NCI-H524 (cell line): ENCODE results near the gene SCAF8.

ENCODE experiments used
- DNase-seq, 2 experiments: peaks; one replicate each; lab custom pipeline; 2025; lab: John Stamatoyannopoulos, UW

Gene SCAF8

DNA sequence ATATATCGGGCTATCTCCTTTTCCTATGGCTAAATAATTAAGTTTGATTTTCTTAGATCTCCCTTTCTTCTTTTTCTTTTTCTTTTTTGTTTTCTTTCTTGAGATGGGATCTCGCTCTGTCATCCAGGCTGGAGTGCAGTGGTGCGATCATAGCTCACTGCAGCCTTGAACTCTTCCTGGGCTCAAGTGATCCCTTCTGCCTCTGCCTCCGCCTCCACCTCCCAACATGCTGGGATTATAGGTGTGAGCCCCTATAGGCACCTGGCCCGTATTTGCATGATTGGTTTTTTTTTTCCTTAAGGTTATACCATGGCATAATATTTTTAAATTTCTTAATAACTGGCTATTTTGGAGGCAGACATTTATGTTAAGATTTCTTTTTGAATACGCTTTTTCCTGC is 106.3 kb downstream of the SCAF8 start:
- no peak for DNase-seq

DNA sequence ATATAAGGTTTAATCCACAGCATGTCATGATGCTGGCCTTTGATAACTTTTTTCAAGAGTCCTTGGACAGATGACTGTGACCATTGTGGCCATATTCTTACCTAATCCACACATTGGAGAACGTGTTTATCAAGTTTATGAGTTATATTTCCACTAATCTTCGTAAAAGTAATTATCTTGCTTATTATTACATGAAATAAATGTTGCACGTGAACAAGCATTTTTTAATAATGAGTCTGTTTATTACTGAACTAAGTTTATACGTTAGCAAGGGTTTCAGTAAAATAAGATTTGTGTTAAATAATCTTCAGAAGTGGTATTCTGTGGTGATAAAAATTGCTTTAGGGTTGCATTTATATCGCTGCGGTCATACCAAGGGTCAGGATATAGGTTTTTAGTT is 107.1 kb downstream of the SCAF8 start:
- DNase-seq, result no peak

- DNase-seq, result no peak
These were observed 107.9 kb downstream of the SCAF8 start for GRCh38 chr6:154841109-154841508.

- DNase-seq, result peak; percentile 14 to 53
These were observed 109.6 kb downstream of the SCAF8 start for GRCh38 chr6:154842833-154843232.

DNA sequence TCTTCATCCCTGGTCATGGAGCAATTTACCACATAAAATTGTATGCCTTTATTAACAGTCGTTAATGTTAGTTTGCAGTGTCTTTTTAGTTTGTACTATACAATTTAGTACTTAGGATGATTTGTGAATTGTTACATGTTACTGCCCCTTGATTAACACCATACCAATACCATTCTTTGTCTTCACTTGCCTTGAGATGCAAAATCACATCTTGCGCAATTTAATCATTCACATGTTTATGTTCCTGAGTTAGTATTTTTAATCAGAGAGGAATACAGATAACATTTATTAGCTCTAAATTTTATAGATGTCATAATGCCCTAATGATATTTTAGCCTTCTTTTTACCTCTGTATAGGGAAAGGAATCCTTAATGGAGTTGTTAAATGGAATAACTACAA is 114.1 kb downstream of the SCAF8 start:
- no peak for DNase-seq

DNA sequence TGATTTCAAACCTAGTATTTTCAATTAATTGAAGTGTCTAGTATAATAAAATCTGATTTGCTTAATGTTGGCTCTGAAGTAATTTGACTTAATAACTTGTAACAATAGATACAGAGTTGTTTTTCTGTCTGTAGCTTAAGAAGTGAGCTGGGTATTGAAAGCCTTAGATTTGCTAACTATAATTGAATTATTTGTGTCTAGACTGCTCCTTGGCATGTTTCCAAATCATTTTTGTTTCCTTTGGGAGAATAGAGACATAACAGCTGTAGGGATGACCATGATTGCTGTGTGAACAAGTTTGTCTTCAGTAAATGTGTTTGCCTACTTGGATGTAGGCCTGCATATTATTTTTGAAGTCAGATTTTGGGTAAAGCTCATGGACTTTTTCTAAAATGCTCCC is 115.4 kb downstream of the SCAF8 start:
- DNase-seq, result no peak

DNA sequence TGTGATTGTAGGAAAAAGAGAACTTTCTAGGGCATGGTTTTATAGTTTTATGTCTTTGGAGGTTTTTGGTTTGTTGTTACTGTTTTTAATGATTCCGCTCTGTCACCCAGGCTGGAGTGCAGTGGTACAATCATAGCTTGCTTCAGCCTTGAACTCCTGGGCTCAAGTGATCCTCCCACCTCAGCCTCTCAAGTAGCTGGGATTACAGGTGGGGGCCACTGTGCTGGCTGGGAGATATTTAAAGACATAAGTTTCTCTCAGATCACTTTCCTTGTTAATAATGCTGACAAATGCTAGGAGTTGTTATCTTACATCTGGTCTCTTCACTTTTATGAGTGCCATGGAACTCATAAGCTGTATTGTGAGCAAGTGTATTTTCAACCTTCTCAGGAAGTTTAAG is 116.3 kb downstream of the SCAF8 start:
- peak in 1 of 2 experiments; percentile 20 for DNase-seq

DNA sequence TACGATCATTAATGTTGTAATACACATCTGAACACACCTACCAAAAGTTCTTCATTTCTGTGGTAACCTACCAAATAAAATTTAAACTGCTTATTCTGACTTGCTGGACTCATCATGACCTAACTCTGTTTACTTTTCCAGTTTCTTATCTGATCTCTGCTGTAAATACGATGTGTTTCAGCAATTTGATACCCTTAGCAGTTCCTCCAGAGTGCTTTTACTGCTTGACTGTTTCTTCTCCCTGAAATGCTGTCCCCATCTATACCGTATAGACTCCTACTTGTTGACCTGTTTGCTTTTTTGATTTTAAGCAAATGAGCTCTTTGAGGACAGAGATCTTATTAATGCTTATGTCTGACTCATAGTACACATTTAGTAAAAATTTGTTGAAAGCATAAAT is 119.5 kb downstream of the SCAF8 start:
- DNase-seq, result no peak

DNA sequence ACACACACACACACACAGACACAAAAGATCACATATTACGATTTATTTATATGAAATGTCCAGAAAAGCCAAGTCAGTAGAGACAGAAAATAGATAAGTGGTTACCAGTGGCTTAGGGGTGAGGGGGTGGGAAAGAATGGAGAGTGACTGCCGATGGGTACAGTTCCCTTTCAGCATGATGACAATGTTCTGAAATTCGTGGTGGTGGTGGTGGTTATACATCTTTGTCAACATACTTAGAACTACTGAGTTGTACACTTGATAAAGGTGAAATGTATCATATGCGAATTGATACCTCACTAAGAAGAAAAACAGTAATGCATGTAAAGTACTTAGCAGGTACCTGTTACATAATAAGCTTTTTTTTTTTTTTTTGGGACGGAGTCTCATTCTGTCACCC is 124.3 kb downstream of the SCAF8 start:
- DNase-seq, result no peak

GRCh38 chr6:154861825-154862224 is 128.6 kb downstream of the SCAF8 start:
- no peak for DNase-seq

DNA sequence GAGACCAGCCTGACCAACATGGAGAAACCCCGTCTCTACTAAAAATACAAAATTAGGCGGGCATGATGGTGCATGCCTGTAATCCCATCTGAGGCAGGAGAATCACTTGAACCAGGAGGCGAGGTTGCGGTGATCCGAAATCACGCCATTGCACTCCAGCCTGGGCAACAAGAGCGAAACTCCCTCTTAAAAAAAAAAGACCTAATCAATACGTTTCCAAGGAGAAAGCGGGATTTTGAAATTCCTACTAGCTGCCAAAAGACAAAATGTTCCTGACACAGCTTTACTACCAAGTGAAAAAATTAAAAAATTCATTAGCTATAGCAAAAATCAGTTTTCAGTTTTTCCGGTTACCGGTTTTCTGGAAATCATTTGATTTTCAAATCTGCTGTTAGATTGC is 129.3 kb downstream of the SCAF8 start:
- DNase-seq, result no peak

DNA sequence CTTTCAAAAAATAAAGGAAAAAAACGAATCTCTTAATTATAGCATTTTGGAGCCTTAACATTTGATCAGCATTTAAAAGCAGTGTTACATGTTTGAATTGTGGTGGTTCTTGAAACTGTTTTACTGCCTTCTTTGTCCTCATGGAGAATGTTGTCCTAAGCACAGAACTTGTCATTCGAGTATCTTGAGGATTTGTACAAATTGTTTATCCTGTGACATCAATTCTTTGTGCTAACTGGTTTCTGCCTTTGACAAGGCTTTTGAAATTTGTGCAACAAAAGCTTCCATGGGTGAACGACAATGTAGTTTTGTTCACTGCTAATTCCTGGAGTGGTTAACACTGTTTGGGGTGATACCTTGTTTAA is 130.8 kb downstream of the SCAF8 start:
- no peak for DNase-seq

DNA sequence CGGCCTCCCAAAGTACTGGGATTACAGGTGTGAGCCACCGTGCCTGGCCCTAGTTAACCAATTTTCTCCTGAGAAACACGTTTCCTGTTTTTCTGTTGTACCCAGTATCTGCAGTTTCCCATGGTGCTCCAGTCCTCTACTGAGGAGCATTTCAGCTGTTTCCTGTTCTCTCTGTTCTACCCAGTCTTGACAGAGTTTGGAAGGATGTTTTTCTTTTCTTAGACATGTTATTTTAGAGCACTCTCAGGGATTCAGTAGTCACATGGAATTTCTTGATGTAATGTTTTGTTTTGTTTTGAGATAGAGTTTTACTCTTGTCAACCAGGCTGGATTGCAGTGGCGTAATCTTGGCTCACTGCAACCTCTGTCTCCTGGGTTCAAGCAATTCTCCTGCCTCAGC is 132.1 kb downstream of the SCAF8 start:
- DNase-seq, result no peak

- DNase-seq, result peak in 1 of 2 experiments; percentile 70
These were observed 135.0 kb downstream of the SCAF8 start for GRCh38 chr6:154868143-154868594.

DNA sequence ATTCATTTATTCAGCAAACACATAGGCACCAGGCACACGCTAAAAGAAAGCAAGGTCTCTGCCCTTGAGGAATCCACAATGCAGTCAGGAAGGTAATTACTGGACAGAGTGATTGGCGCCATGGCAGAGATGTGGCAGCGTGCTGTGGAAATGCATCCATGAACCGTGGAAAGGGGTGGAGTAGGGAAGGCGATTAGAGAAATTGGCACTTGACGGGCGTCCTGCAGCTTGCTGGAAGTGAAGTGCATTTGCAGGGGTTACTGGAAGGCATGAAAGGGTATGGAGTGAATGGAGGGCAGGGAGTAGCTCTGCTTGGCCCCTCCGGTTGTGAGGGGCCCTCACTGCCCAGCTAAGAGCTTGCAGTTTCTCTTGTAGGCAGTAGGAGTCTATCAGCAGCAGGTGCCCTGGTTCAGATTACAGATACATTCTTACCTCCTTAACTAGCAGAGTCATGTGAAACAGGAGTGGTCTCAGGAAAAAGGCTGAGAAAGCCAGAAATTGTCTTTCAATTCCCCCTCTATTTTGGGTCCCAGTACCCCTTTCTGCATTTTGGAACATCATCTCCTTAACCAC is 139.4 kb downstream of the SCAF8 start:
- DNase-seq, result peak in 1 of 2 experiments; percentile 33

GRCh38 chr6:154873546-154873945 is 140.3 kb downstream of the SCAF8 start:
- no peak for DNase-seq

DNA sequence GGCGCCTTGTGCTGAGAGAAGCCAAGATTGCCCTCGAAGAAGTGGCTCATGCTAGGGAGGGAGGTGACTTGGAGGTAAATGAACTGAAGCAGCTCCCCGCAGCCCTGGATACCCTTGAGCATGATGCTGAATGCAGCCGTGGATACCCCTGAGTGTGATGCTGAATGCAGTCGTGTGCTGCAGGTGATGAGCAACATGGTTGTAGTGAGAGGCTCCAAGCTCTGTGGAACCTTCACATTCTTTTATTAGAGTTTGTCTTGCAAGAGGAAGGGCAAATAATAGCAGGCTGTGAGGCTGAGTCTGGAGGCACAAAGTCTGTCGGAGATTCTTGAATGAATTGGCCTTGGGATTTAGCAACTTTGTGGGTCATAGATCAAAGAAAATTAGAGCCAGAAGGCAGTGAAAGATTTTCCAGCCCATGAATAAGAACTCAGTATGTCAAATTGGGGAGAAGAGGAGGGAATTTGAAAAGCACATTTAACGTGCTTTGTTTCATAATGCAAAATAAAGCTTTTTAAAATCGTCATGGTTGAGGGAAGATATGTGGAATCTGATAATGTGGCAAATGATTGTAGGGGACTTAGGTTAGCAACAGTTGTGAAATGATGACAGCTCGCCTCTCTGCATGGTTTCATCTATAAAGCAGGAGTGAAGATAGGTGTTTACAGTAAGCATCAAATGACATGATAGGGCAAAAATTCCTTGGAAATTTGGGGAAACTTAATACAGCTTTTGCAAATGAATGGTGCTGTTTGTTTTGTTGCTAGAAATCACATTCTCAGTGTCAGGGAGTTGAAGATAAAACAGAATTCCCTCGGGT is 141.8 kb downstream of the SCAF8 start:
- DNase-seq, result no peak

GRCh38 chr6:154876486-154877280 is 143.5 kb downstream of the SCAF8 start:
- DNase-seq, result no peak

- no peak for DNase-seq
These were observed 145.8 kb downstream of the SCAF8 start for GRCh38 chr6:154878871-154879491.

DNA sequence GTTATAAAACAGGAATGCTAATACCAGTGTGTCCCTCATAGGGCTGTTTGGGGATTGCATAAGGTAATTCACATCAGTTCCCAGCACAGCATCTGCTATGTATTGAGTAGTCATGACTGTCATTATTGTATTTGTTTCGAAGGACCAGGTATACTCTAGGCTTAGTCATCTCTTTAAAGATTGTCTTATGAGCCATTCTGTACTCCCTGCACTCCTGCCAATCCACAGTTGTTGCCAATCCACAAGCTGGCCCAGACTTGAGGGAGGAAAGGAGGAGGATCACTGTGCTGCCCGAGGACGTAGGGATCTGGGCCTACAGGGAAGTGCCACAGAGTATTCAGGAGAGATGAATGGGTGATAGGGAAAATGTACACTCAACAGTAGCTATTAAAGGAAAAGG is 148.9 kb downstream of the SCAF8 start:
- DNase-seq, result no peak
